NCI-H82 treated with DMSO at 0.1 percent for 48 hours (cell line): ENCODE measurements around the gene NOTCH4.

Source experiments
- DNase-seq: peaks from one replicate; lab custom pipeline; 2025; ENCODE audit not compliant: unreplicated experiment; lab: John Stamatoyannopoulos, UW

NOTCH4 gene

GRCh38 chr6:32147401-32148132 lies 76.3 kb downstream of the NOTCH4 start:
- no peak for DNase-seq

GRCh38 chr6:32146687-32147086 lies 77.2 kb downstream of the NOTCH4 start:
- no peak for DNase-seq

- DNase-seq, result no peak
These were observed 77.6 kb downstream of the NOTCH4 start for GRCh38 chr6:32146287-32146686.
